Heart left ventricle (tissue), 16 donors: ENCODE measurements around the gene INPPL1. TPM values are rescaled to one million over a fixed set of nuclear protein-coding genes. Genes with fewer than 3 reads are reported as not detected.

ENCODE experiments used
- ATAC-seq, 4 donors: fragments of 200-7000 bp; cut with Tn5 transposase; one replicate each; pipeline ENCODE4 v1.9.1; 2020 to 2022; ENCODE audit warnings: moderate library complexity in 4 of 4, mild to moderate bottlenecking in 3 of 4, moderate number of reproducible peaks in 1 of 4
- DNase-seq, 5 donors: peaks; one replicate each; pipeline ENCODE4 v3.0.0-alpha.2; 2020
- H3K27ac ChIP-seq, 12 donors: fragments of 200-600 bp; sonication (generic) in 4 of 12; one replicate each; pipeline versions ENCODE4 v1.5.0 to v1.8.0; 2016 to 2022; ENCODE audit warnings: mild to moderate bottlenecking in 2 of 12
- H3K27me3 ChIP-seq, 9 donors: fragments of 200-600 bp; sonication (generic) in 2 of 9; one replicate each; pipeline versions ENCODE4 v1.5.1 to v1.8.0; 2016 to 2022; ENCODE audit warnings: mild to moderate bottlenecking in 3 of 9
- H3K36me3 ChIP-seq, 9 donors: fragments of 200-600 bp; sonication (generic) in 2 of 9; one replicate each; pipeline versions ENCODE4 v1.5.0 to v1.8.0; 2018 to 2022; ENCODE audit warnings: mild to moderate bottlenecking in 2 of 9
- H3K4me1 ChIP-seq, 12 donors: fragments of 200-600 bp; sonication (generic) in 4 of 12; one replicate each; pipeline versions ENCODE4 v1.5.0 to v1.8.0; 2016 to 2022; ENCODE audit warnings: mild to moderate bottlenecking in 3 of 12
- H3K4me3 ChIP-seq, 12 donors: fragments of 200-600 bp; sonication (generic) in 4 of 12; one replicate each; pipeline versions ENCODE4 v1.5.0 to v1.8.0; 2017 to 2022; ENCODE audit warnings: mild to moderate bottlenecking in 9 of 12, moderate library complexity in 4 of 12
- H3K9me3 ChIP-seq, 12 donors: fragments of 200-600 bp; sonication (generic) in 4 of 12; one replicate each; pipeline versions ENCODE4 v1.5.0 to v1.8.0; 2016 to 2022; ENCODE audit warnings: mild to moderate bottlenecking in 1 of 12
- CTCF ChIP-seq, 12 donors: fragments of 200-600 bp; sonication (generic) in 4 of 12; IDR thresholded peaks; one replicate each; pipeline versions ENCODE4 v1.5.0 to v1.8.0; 2018 to 2022; ENCODE audit warnings: antibody characterized with exemption in 12 of 12, mild to moderate bottlenecking in 5 of 12
- POLR2A ChIP-seq, 2 donors: fragments of 450-650 bp; IDR thresholded peaks; one replicate each; pipeline ENCODE4 v1.6.1; 2017; ENCODE audit warnings: antibody characterized with exemption in 2 of 2, mild to moderate bottlenecking in 2 of 2, moderate library complexity in 2 of 2
- WGBS, 4 donors: extraction: QIAGEN DNeasy Blood & Tissue Kit in 2 of 4; methylation state at CpG; one replicate each; pipeline versions ENCODE4 v1.1.5 to v1.1.7; 2013 to 2018; 5-methylcytosine and 5-hydroxymethylcytosine counted together
- intact Hi-C, 10 donors: fragments of 100-400 bp; cut with DNase I; formaldehyde crosslinking; loops; one replicate each; pipeline versions ENCODE4 v1.11.1 to v1.14.2; 2022
- polyA plus RNA-seq, 2 donors: library from polyadenylated mRNA; stranded (reverse); fragments of 200-250 nt; gene quantifications; one replicate each; pipeline ENCODE4 v1.2.3, GENCODE V29; 2013
- total RNA-seq, 9 donors: library from RNA; depleted of rRNA in 2 of 9; stranded (reverse); fragments of >200 nt in 2 of 9; fragmentation: NEBNext Ultra II Directional in 3 of 9; extraction: Animal tissue kit (Norgen Biotek cat#: 25700) in 3 of 9; gene quantifications; one replicate each; pipeline versions ENCODE4 v1.1.0 to v1.2.4, GENCODE V29; 2016 to 2023
- donor health status: ischemic (EF 13 %, LVEDD 7.1; RV severe dilation, severe dysfunction).
- donor health status: healthy with polysubstance abuse.
- donor health status: DM: no; HTN: yes; CAD: no.
- donor health status: DM: no; HTN: no; CAD: no.
- donor health status: ischemic (EF 25% LVEDD 6.9; RV normal size, moderate dysfunction).
- donor health status: ischemic (EF 25% LVEDD 5.7; RV mildly dilated, moderate dysfunction).
- donor health status: healthy.
- donor health status: DM: yes; HTN: yes; CAD: no.
- donor health status: ischemic (EF 35%, LVEDD 5.7; RV mildly dilated, moderate dysfunction).
- donor health status: nonischemic (EF 11% LVEDD 7.7; RV severe dilation, severe dysfunction).
- donor health status: DM: yes; HTN: yes; CAD: no.
- donor health status: PGD.
- donor health status: ischemic (EF 29% LVEDD 5.4; RV normal size, mild dysfunction).
- donor health status: nonischemic (EF 23%, LVEDD 6.1; RV moderate dilation, normal function).

The INPPL1 gene
- total and polyA plus RNA-seq, 11 donors = 73.2 to 146 (median 99.4) TPM

DNA sequence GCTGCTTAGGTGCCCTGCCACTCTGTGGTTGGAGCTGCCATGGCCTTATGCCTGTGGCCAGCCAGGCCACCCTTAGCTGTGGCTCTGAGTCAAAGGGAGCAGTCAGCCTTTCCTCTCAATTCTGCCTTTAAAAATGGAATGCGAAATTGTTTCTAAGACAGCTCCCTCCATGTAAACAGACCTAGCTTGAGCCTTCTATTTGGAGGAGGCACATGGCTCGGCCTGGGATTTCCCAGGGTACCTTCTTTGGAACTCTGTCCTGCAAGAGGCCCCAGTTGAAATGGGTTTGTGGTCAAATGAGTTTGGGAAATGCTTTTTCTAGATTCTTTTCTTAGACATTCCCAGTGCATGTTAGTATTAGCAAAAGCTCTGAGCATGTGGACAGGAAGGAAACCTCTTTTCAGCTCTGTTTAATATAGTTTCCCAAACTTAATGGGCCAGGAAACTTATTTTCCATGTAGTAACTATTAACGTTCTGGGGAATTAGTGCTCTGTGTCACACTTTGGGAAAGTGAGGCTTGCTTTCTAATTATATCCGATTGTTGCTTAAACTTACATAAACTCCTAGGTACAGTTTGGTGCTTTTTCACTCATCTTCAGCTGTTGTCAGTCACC is 11.6 kb downstream of the INPPL1 start:
- intact Hi-C loops = loop anchor here in 1 of 10 donors (10.0 kb wide), 1 partner anchor 179 kb away; no protein-coding TSS in a partner anchor
- H3K27ac ChIP-seq = peak overlapping the region in 1 of 12 donors; percentile 55
- H3K9me3 ChIP-seq = no peaks in the 10 kb centered on the region
- ATAC-seq = no peak
- peaks cover 0 to 49% (median 31%) of the 10 kb centered on the region in 12 donors for H3K4me1 ChIP-seq
- H3K36me3 ChIP-seq = peaks cover 0 to 72% (median 67%) of the 10 kb centered on the region in 9 donors
- TF ChIP-seq POLR2A (IDR thresholded peaks at IDR 0.05) = no peak
- TF ChIP-seq CTCF (IDR thresholded peaks at IDR 0.05) = no peak
- DNase-seq = no peak
- no peak overlapping the region for H3K4me3 ChIP-seq
- 59 to 63% (median 61%) methylated on average over 4 of the region's 4 CpGs for WGBS, 4 donors
- H3K27me3 ChIP-seq = peaks cover 0 to 22% (median 7%) of the 10 kb centered on the region in 9 donors

GRCh38 chr11:72236774-72237111 is 12.2 kb downstream of the INPPL1 start:
- no peak overlapping the region for H3K4me3 ChIP-seq
- DNase-seq (no peak), ATAC-seq (no peak)
- peaks cover under 1 to 27% (median 12%) of the 10 kb centered on the region in 9 donors for H3K27me3 ChIP-seq
- H3K9me3 ChIP-seq = no peaks in the 10 kb centered on the region
- peaks cover 0 to 43% (median 31%) of the 10 kb centered on the region in 12 donors for H3K4me1 ChIP-seq
- H3K36me3 ChIP-seq = peaks cover 0 to 66% (median 62%) of the 10 kb centered on the region in 9 donors
- intact Hi-C loops = loop anchor here in 1 of 10 donors (10.0 kb wide), 1 partner anchor 178 kb away; no protein-coding TSS in a partner anchor
- WGBS, 4 donors = 64 to 83% (median 80%) methylated on average over 2 of the region's 2 CpGs
- TF ChIP-seq CTCF (IDR thresholded peaks at IDR 0.05) (no peak), POLR2A (IDR thresholded peaks at IDR 0.05) (no peak)
- H3K27ac ChIP-seq = peak overlapping the region in 1 of 12 donors; percentile 78

DNA sequence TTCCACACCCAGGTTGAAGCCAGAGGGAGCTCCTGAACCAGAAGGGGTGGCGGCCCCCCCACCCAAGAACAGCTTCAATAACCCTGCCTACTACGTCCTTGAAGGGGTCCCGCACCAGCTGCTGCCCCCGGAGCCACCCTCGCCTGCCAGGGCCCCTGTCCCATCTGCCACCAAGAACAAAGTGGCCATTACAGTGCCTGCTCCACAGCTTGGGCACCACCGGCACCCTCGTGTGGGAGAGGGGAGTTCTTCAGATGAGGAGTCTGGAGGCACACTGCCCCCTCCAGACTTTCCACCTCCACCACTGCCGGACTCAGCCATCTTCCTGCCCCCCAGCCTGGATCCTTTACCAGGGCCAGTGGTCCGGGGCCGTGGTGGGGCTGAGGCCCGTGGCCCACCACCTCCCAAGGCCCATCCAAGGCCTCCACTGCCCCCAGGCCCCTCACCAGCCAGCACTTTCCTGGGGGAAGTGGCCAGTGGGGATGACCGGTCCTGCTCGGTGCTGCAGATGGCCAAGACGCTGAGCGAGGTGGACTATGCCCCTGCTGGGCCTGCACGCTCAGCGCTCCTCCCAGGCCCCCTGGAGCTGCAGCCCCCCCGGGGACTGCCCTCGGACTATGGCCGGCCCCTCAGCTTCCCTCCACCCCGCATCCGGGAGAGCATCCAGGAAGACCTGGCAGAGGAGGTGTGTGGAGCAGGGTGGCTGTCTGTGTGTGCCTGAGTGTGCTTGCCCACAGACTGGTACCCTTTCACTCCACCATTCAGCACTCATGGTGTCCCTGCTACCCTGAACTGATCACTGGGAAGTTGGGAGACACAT is 12.8 kb downstream of the INPPL1 start:
- Histone ChIP-seq H3K36me3 (peaks cover 0 to 61% (median 56%) of the 10 kb centered on the region in 9 donors), H3K27me3 (peaks cover 3 to 32% (median 17%) of the 10 kb centered on the region in 9 donors), H3K9me3 (no peaks in the 10 kb centered on the region), H3K4me3 (no peak overlapping the region), H3K27ac (peak overlapping the region in 1 of 12 donors; percentile 78), H3K4me1 (peaks cover 0 to 41% (median 31%) of the 10 kb centered on the region in 12 donors)
- intact Hi-C loops = loop anchor here in 1 of 10 donors (10.0 kb wide), 1 partner anchor 177 kb away; no protein-coding TSS in a partner anchor
- TF ChIP-seq CTCF (IDR thresholded peaks at IDR 0.05) (no peak), POLR2A (IDR thresholded peaks at IDR 0.05) (no peak)
- peak in 2 of 4 donors; percentile 1 to 2 for ATAC-seq
- no peak for DNase-seq
- 81 to 83% (median 82%) methylated on average over 11 to 22 of the region's 22 CpGs for WGBS, 4 donors

DNA sequence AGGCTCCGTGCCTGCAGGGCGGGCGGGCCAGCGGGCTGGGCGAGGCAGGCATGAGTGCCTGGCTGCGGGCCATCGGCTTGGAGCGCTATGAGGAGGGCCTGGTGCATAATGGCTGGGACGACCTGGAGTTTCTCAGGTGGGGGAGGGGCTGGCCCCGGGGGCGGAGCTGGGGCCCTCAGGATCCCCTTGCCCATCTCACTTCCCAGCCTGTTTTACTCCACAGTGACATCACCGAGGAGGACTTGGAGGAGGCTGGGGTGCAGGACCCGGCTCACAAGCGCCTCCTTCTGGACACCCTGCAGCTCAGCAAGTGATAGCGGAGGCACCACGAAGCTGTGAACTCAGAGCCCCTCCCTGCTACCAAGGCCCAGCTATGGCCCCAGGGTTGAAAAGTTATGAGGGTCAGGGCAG is 13.5 kb downstream of the INPPL1 start:
- Histone ChIP-seq H3K27ac (peak overlapping the region in 1 of 12 donors; percentile 78), H3K4me3 (no peak overlapping the region), H3K27me3 (peaks cover 5 to 39% (median 24%) of the 10 kb centered on the region in 9 donors), H3K4me1 (peaks cover 0 to 41% (median 31%) of the 10 kb centered on the region in 12 donors), H3K36me3 (peaks cover 0 to 53% (median 49%) of the 10 kb centered on the region in 9 donors), H3K9me3 (no peaks in the 10 kb centered on the region)
- ATAC-seq = peak; percentile 30 to 53 (median 48)
- intact Hi-C loops = loop anchor here in 1 of 10 donors (10.0 kb wide), 1 partner anchor 177 kb away; no protein-coding TSS in a partner anchor
- peak in 2 of 5 donors; percentile 52 to 58 for DNase-seq
- TF ChIP-seq CTCF (IDR thresholded peaks at IDR 0.05) (peak; percentile 43 to 75 (median 62)), POLR2A (IDR thresholded peaks at IDR 0.05) (no peak)
- WGBS, 4 donors = 43 to 47% (median 44%) methylated on average over 5 to 16 of the region's 16 CpGs
